HG03066 (cell line): ENCODE measurements around the gene TRAPPC11.
"Not testable (repeated sequence)": the region's sequence is repeated elsewhere in the genome, so short reads cannot be mapped to it uniquely, and the experiment has no call there.

Experiments
- ATAC-seq: cut with Tn5 transposase; IDR thresholded peaks from one replicate; pipeline ENCODE4 v1.9.1; 2021; ENCODE audit warnings: low read depth; ENCODE audit not compliant: unreplicated experiment

TRAPPC11 gene

DNA sequence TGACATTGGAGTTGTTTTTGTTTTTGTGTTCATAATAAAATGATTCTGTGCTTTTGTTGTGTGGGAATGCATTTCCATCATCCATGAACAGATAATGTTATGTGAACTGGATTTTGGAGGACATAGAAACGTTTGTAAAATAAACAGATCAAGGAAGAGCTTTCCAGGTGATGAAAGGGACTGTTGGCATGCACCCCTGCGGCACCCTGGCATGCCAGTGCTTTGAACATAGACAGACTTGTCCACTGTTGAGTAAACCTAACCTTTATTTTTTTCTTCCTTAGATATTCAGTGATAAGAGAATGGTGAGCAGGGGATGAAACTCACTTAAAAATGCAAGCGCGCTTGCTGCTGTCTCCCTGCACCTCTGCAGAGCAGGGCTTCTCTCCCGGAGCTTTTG, 59.8 kb downstream of the TRAPPC11 start:
- ATAC-seq, result no peak

GRCh38 chr4:183721207-183722081, 62.4 kb downstream of the TRAPPC11 start:
- peak; percentile 26 for ATAC-seq

DNA sequence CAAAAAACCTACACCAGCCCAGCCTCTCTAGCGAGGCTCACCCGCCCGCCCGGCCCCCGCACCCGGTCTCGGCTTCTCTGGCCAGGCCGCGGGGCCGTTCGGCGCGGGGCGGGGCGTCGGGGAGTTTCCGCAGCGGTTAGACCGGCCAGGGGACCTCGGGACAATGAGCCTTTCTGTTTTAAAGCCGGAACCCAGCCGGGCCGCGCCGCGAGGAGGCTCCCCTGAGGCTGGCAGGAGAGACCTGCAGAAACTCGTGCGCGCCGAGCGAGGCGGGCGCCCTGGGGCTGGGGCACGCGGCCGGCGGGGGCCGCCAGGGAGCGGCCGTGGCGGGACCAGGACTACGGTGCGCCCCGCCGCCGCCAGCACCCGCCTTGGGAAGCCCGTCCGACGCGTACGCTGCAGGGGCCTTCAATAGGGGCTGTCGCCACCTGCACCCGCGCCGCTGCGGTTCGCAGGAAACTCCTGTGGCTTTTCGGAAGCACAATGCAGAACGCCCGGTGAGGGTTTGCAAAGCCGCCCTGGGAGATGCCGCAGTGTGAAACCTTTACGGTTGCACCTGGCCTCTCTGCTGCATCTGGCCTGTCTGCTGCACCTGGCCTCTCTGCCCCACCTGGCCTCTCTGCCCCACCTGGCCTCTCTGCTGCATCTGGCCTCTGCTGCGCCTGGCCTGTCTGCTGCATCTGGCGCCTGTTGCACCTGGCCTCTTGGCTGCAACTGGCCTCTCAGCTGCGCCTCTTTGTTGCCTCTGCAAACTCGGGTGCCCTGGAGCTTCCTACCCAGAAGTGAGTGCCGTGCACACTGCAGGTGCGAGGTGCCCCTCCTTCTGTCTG, 63.9 kb downstream of the TRAPPC11 start:
- ATAC-seq, result peak; percentile 76

GRCh38 chr4:183723561-183724228, 64.6 kb downstream of the TRAPPC11 start:
- ATAC-seq, result no peak

- ATAC-seq, result not testable (repeated sequence)
Measured at GRCh38 chr4:183725585-183725984, 66.5 kb downstream of the TRAPPC11 start.

- no peak for ATAC-seq
Measured at GRCh38 chr4:183727482-183727881, 68.4 kb downstream of the TRAPPC11 start.

DNA sequence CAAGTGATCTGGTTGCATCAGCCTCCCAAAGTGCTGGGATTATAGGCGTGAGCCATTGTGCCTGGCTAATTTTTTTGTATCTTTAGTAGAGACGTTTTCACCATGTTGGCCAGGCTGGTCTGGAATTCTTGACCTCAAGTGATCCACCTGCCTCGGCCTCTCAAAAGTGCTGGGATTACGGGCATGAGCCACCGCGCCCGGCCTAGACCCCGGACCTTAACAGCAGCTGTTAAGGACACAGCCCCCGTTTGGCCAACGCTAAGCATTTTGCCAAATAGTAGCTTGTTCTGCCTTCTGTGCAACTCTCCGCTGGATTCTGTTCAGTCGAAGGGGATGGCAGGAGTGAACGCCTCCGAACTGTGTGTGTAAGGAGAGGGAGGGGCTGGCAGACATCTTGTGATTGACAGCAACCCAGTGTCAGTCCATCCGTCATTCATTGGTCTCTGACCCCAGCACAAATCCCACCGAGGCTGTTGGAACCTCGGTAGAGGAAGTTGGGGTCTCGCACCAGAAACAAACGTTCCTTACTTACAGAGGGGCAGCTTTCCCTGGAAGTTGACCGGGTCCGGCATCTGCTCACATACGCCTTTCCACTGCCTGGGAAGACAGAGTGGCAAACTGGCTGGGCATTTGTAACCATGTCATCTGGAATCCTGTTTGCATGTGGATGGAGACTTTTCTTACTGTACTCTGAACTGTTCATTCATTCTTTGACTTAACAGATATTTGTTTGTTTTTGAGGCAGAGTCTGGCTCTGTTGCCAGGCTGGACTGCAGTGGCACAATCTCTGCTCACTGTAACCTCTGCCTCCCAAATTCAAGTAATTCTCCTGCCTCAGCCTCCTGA, 69.4 kb downstream of the TRAPPC11 start:
- no peak for ATAC-seq

GRCh38 chr4:183729069-183729406, 69.9 kb downstream of the TRAPPC11 start:
- no peak for ATAC-seq

DNA sequence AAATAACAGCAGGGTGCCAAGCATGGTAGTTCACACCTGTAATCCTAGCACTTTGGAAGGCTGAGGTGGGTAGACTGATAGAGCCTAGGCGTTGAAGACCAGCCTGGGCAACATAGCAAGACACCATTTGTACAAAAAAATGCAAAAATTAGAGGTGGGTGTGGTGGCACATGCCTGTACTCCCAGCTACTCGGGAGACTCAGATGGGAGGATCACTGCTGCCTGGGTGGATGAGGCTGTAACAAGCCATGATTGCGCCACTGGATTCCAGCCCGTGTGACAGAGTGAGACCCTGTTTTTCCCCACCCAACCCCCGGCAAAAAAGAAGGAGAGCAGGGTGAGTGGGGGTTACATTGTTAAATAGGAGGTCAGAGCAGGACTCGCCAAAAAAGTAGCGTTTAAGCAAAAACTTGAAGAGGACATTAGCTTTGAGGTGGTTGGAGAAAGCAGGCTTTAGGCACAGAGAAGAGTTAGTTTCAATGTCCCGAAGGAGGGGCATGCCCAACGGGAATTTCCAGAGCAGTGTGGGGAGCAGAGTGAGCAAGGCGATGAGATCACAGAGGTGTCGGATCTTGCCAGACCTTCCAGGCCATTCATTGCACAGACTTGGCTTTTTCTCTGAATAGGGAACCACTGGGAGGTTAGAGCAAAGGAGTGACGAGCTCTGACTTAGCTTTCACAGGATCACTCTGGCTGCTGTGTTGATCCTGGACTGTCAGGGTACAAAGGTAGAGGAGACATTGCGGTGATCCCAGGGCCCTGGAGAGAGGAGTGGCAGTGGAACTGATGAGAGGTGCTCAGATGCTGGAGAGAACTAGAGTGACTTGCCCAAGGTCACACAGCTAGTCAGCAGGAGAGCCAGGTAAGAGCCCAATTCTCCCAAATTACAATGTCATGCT, 70.6 kb downstream of the TRAPPC11 start:
- ATAC-seq, result no peak

- no peak for ATAC-seq
Measured at GRCh38 chr4:183732296-183732695, 73.2 kb downstream of the TRAPPC11 start.

DNA sequence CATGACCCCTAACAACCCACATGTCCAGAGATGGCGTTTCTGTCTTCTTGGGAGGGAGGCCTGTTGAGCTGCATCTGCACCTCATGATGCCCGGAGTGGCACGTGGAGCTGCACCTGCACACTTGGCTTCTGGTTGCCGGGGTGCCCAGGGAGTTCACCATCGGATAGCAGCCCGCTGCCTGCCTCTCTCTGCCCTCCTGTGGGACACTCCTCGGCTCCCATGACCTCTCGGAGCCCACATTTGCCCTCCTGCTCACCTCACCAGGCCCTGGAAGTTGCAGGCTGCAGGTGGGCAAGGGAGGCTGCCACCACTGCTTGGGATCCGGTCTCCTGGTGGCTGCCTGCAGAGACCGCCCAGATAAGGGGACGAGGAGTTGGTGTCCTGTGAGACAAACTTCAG, 74.1 kb downstream of the TRAPPC11 start:
- no peak for ATAC-seq

GRCh38 chr4:183738081-183738673, 79.1 kb downstream of the TRAPPC11 start:
- no peak for ATAC-seq

- no peak for ATAC-seq
Measured at GRCh38 chr4:183738961-183739360, 79.9 kb downstream of the TRAPPC11 start.

GRCh38 chr4:183746305-183747229, 87.5 kb downstream of the TRAPPC11 start:
- ATAC-seq, result no peak

GRCh38 chr4:183747380-183747779, 88.3 kb downstream of the TRAPPC11 start:
- ATAC-seq, result no peak

- no peak for ATAC-seq
Measured at GRCh38 chr4:183747931-183748670, 89.0 kb downstream of the TRAPPC11 start.

DNA sequence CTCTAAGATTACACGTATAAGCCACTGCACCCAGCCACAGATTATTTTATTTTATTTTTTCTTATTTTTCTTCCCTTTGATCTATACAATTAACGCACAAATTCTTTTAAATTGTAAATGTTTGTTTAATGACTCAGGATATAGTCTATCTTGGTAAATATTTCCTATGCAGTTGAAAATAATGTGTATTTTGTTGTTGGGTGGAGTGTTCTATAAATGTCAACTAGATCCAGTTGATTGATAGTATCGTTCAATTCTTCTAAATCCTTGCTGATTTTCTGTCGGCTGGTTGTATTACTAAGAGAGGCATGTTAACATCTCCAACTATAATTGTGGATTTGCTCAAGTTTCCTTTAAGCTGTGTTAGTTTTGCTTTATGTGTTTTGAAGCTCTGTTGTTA, 92.0 kb downstream of the TRAPPC11 start:
- no peak for ATAC-seq
